Breast epithelium (tissue), 4 donors: ENCODE measurements around the gene TTPAL. TPM values are rescaled to one million over a fixed set of nuclear protein-coding genes. Genes with fewer than 3 reads are reported as not detected.
A peak's percentile ranks its signal among the peaks of the same experiment; 100 is the strongest.

Experiments used
- DNase-seq, 2 donors: peaks; one replicate each; pipeline ENCODE4 v3.0.0-alpha.2; 2019; ENCODE audit warnings: low spot score in 2 of 2
- H3K27ac ChIP-seq, 2 donors: fragments of 200-600 bp; sonication (generic) in 1 of 2; one replicate each; pipeline ENCODE4 v1.5.1; 2016 to 2019; ENCODE audit warnings: mild to moderate bottlenecking in 1 of 2
- H3K27me3 ChIP-seq, 2 donors: fragments of 200-600 bp; sonication (generic) in 1 of 2; one replicate each; pipeline versions ENCODE4 v1.5.1 to v1.6.0; 2017 to 2019; ENCODE audit warnings: control low read depth in 1 of 2, mild to moderate bottlenecking in 1 of 2
- H3K36me3 ChIP-seq: fragments of 200-600 bp; one replicate; pipeline ENCODE4 v1.5.1; 2019
- H3K4me1 ChIP-seq, 2 donors: fragments of 200-600 bp; sonication (generic); one replicate each; pipeline ENCODE4 v1.5.1; 2016 to 2019; ENCODE audit warnings: control low read depth in 1 of 2
- H3K4me3 ChIP-seq, 3 donors: fragments of 200-600 bp; sonication (generic); 1 replicate in 2 of 3; 2 replicates in 1 of 3; pipeline ENCODE4 v1.5.1; 2016 to 2019; ENCODE audit warnings: mild to moderate bottlenecking in 3 of 3, moderate library complexity in 2 of 3
- H3K9me3 ChIP-seq, 2 donors: fragments of 200-600 bp; sonication (generic) in 1 of 2; one replicate each; pipeline ENCODE4 v1.5.1; 2016 to 2019; ENCODE audit warnings: control low read depth in 1 of 2
- POLR2A ChIP-seq: fragments of 450-650 bp; IDR thresholded peaks from one replicate; pipeline ENCODE4 v1.6.1; 2016; ENCODE audit warnings: antibody characterized with exemption, mild to moderate bottlenecking, moderate library complexity
- POLR2AphosphoS5 ChIP-seq, 3 donors: sonication (generic); formaldehyde crosslinking; IDR thresholded peaks; one replicate each; pipeline ENCODE4 v1.6.1; 2017; ENCODE audit warnings: antibody characterized with exemption in 3 of 3
- intact Hi-C: fragments of 100-400 bp; cut with DNase I; formaldehyde crosslinking; loops from one replicate; pipeline ENCODE4 v1.15.1; 2023; ENCODE audit warnings: low total_unique reads
- total RNA-seq, 3 donors: library from RNA; depleted of rRNA; stranded (reverse); fragments of >200 nt; gene quantifications; one replicate each; pipeline ENCODE4 v1.1.0, GENCODE V29; 2016
- TF ChIP-seq, protein P1 (sequence below), 3 donors: fragments of 450-650 bp; IDR thresholded peaks; one replicate each; pipeline ENCODE4 v1.5.1; 2016 to 2017; ENCODE audit warnings: antibody characterized with exemption in 3 of 3, mild to moderate bottlenecking in 3 of 3, moderate library complexity in 3 of 3

The TTPAL gene
- total RNA-seq, 3 donors from 2014 or later: 13.5 to 40.8 (median 14.7) TPM

DNA sequence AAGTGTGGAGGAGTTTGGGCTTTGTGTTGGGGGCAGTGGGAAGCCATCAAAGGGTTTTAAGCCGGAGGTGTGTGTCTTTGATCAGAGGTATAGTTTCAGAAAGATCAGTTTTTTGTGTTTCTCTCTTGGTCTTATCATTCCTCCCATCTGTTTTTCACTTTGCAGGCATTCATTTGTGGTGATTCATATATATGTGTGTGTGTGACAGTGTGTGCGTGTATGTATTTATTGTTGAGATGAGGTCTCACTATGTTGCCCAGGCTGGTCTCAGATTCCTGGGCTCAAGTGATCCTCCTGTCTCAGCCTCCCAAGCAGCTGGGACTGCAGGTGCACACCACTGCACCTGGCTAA lies 57.3 kb downstream of the TTPAL start:
- Histone ChIP-seq H3K27me3 (no peaks in the 10 kb centered on the region), H3K4me3 (peak overlapping the region; percentile 82 to 91 (median 86)), H3K27ac (peak overlapping the region; percentile 70 to 86), H3K36me3 (no peaks in the 10 kb centered on the region), H3K4me1 (no peaks in the 10 kb centered on the region), H3K9me3 (no peaks in the 10 kb centered on the region)
- intact Hi-C loops: loop anchor here (10.0 kb wide), 1 partner anchor 72 kb away; no protein-coding TSS in a partner anchor
- TF ChIP-seq POLR2A: no peak
- TF ChIP-seq, protein P1, sequence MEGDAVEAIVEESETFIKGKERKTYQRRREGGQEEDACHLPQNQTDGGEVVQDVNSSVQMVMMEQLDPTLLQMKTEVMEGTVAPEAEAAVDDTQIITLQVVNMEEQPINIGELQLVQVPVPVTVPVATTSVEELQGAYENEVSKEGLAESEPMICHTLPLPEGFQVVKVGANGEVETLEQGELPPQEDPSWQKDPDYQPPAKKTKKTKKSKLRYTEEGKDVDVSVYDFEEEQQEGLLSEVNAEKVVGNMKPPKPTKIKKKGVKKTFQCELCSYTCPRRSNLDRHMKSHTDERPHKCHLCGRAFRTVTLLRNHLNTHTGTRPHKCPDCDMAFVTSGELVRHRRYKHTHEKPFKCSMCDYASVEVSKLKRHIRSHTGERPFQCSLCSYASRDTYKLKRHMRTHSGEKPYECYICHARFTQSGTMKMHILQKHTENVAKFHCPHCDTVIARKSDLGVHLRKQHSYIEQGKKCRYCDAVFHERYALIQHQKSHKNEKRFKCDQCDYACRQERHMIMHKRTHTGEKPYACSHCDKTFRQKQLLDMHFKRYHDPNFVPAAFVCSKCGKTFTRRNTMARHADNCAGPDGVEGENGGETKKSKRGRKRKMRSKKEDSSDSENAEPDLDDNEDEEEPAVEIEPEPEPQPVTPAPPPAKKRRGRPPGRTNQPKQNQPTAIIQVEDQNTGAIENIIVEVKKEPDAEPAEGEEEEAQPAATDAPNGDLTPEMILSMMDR (IDR thresholded peaks at IDR 0.05): no peak
- no peak for TF ChIP-seq POLR2AphosphoS5 (IDR thresholded peaks at IDR 0.05)
- DNase-seq: no peak

DNA sequence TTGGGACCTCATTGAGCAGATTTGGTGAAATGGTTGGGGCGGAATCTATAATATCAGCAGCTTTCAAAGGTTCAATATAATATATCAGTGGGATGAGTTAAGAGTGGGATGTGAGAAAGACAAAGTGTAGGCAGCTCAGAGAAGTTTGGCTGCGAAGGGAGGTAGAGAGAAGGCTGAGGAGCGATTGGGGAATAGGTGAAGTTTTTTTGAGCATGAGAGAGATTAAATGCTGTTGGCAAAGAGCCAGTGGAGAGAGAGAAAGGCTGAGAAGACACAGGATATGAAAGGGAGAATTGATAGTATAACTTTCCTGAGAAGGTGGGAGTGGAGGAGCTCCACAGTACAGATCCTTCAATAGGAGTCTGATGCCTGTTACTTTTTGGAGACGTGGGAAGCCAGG lies 58.3 kb downstream of the TTPAL start:
- no peaks in the 10 kb centered on the region for H3K9me3 ChIP-seq
- H3K27ac ChIP-seq: no peak overlapping the region
- no peaks in the 10 kb centered on the region for H3K27me3 ChIP-seq
- TF ChIP-seq POLR2A: no peak
- TF ChIP-seq, protein P1 (IDR thresholded peaks at IDR 0.05): no peak
- TF ChIP-seq POLR2AphosphoS5 (IDR thresholded peaks at IDR 0.05): no peak
- intact Hi-C loops: loop anchor here (10.0 kb wide), 1 partner anchor 71 kb away; no protein-coding TSS in a partner anchor
- H3K4me1 ChIP-seq: no peaks in the 10 kb centered on the region
- H3K36me3 ChIP-seq: no peaks in the 10 kb centered on the region
- no peak overlapping the region for H3K4me3 ChIP-seq
- DNase-seq: no peak

DNA sequence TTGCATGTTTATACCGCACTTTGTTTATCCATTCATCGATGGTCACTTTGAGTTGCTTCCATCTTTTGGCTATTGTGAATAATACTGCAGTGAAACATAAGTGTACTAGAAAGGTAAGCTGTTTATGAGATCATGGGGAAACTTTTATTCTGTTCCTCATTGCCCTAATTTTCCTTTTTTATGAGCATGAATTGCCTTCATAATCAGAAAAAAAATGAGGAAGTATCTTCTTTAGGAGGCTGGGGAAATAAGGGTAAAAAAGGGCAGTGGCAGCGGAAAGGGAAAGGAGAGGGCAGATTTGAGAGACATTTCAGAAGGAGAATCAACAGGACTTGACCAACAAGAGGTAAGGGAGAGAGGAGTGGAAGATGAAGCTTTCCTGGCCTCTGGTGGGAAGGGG lies 60.5 kb downstream of the TTPAL start:
- no peaks in the 10 kb centered on the region for H3K36me3 ChIP-seq
- no peak overlapping the region for H3K27ac ChIP-seq
- intact Hi-C loops: loop anchor here (10.0 kb wide), 1 partner anchor 69 kb away; no protein-coding TSS in a partner anchor
- H3K27me3 ChIP-seq: no peaks in the 10 kb centered on the region
- no peaks in the 10 kb centered on the region for H3K4me1 ChIP-seq
- TF ChIP-seq, protein P1 (IDR thresholded peaks at IDR 0.05): no peak
- TF ChIP-seq POLR2AphosphoS5 (IDR thresholded peaks at IDR 0.05): no peak
- TF ChIP-seq POLR2A: no peak
- no peak for DNase-seq
- no peaks in the 10 kb centered on the region for H3K9me3 ChIP-seq
- H3K4me3 ChIP-seq: no peak overlapping the region

DNA sequence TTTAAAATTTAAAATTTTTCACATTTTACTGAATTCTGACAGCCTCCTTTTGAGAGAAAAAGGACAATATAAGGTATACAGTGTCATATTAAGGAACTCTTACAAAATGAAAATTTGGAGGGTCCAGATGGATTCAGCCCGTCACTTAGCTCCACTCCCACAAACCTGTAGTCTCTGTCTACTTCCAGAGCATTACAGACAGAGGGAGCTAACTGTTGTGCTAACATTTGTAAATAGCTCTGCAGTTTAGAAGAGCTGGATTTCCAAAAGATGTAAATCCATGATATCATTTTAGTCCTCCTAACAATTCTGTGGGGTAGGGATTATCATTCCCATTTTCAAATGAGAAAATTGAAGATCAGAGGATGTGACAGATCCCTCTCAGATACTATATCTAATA lies 62.3 kb downstream of the TTPAL start:
- no peak for DNase-seq
- Histone ChIP-seq H3K4me3 (no peak overlapping the region), H3K36me3 (no peaks in the 10 kb centered on the region), H3K27ac (no peak overlapping the region), H3K9me3 (no peaks in the 10 kb centered on the region), H3K4me1 (no peaks in the 10 kb centered on the region), H3K27me3 (no peaks in the 10 kb centered on the region)
- TF ChIP-seq POLR2AphosphoS5 (IDR thresholded peaks at IDR 0.05) (no peak), POLR2A (no peak)
- TF ChIP-seq, protein P1 (IDR thresholded peaks at IDR 0.05): no peak
- intact Hi-C loops: loop anchor here (10.0 kb wide), 1 partner anchor 67 kb away; no protein-coding TSS in a partner anchor

DNA sequence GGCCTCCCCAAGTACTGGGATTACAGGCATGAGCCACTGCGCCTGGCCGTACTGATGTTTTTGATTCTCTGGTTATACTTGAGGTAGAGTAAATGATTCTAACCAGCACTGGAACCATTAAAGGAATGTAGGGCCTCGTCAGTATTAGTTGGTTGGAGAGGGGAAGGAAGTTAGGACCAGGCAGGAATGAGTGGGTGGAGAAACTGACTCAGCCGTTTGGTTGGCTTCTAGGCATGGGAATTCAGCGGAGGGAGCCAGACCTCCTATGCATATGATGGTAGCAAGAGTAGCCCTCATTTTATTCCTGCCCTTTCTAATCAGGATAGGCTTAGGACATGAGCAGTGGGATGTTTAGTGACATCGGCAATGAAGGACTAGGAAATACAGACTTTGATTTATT lies 65.2 kb downstream of the TTPAL start:
- Histone ChIP-seq H3K27me3 (no peaks in the 10 kb centered on the region), H3K9me3 (no peaks in the 10 kb centered on the region), H3K27ac (no peak overlapping the region), H3K36me3 (no peaks in the 10 kb centered on the region), H3K4me3 (no peak overlapping the region), H3K4me1 (no peaks in the 10 kb centered on the region)
- TF ChIP-seq POLR2AphosphoS5 (IDR thresholded peaks at IDR 0.05) (no peak), POLR2A (no peak)
- TF ChIP-seq, protein P1 (IDR thresholded peaks at IDR 0.05): no peak
- intact Hi-C loops: no loop called here
- DNase-seq: no peak
